ENCODE results near the gene LRRC8A.

The LRRC8A gene

DNA sequence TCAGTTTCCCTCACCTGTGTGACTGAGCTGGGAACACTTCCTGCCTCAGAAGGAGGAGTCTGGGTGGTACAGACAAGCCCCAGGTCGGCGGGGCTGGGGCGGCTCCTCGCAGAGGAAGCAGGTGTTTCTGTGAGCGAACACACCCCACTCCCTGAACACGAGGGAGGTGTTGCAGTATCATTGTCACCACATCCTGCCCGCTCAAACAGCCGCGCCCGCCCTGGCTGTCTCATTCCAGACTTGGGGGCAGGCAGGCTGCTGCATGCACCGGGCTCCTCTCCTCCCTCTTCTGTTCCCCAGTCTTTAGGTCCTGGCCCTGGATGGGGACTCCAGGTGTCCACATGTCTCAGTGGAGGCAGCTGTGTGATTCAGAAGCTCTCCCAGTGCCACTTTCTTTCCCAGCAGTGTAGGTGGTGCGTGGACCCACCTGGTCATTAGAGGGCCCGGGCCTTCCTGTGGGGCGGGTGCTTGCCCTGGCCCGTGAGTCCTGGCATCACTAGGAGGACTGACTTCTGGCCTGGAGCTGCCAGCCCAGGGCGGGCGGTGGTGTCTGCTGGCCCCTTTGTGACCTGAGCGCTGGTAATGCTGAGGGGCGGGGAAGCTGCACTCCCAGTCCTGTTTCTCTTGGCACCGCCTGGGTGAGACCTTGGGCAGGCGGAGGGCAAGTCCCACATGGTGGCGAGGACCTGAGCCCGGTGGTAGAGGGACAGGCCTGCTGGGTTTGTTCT, 20.6 kb downstream of the LRRC8A start:
- no peak for DNase-seq

DNA sequence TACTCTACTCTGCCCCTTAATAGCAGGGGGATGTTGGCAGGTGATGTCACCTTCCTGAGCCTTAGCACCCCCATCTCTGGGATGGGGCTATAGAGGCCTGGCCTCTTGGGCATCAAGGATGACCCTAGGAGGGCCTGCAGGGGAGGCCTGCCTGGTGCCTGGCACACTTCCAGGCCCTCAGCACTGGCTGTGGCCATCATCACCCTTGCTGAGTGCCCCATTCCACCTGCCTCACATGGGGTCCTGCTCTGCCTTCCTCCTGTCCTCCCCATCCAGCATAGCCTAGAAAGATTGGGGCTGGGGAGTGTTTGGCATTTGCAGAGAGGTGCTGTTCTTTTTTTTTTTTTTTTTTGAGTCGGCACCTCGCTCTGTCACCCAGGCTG, 21.1 kb downstream of the LRRC8A start:
- no peak for DNase-seq

DNA sequence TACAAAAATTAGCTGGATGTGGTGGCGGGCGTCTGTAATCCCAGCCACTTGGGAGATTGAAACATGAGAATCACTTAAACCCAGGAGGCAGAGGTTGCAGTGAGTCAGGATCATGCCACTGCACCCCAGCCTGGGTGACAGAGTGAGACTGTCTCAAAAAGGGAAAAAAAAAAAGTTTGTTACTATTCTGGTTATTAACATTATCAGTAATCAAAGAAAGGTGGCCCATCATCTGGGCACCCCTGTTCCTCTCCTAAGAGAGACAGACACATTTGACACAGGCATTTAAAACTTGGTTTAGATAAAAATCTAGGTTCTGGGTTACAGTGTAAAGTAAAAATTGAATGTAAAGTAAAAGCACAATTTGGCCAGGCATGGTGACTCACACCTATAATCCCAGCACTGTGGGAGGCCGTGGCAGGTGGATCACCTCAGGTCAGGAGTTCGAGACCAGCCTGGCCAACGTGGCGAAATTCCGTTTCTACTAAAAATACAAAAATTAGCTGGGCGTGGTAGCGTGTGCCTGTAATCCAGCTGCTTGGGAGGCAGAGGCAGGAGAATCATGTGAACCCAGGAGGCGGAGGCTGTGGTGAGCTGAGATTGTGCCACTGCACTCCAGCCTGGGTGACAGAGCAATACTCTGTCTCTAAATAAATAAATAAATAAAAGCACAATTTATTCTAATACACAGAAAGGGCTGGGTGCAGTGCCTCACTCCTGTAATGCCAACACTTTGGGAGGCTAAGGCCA, 22.1 kb downstream of the LRRC8A start:
- DNase-seq, result no peak

DNA sequence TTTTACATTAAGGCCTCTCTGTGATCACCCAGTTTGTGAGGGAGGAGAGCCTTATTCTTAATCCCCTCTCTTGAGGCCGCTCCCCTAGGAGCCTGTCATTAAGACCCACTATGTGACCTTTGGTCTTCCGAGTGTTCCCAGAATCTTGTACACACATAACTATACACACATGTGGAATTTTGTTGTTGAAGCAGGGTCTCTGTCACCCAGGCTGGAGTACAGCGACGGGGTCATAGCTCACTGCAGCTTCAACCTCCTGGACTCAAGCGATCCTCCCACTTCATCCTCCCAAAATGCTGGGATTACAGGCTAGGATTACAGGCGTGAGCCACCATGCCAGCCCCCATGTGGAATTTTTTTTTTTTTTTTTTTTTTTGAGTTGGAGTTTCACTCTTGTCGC, 24.0 kb downstream of the LRRC8A start:
- DNase-seq, result no peak

DNA sequence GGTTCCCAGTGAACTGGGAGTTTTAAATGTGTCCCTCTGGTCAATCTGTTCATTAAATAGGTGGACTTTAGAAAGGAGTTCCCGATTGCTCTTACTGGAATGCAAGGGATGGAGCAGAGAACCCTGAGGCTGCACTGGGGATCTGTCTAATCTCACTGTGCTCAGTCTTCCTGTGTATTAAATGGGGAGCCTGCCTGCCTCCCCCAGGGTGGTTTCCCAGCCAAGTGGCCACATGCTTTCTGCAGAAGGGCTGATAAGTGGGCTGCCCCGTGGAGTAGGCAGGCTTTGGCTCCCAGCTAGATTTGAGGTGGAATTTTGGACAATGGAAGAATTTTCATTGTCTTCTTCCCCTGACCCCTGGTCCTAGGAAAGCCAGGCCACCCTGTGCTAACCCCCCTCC, 24.8 kb downstream of the LRRC8A start:
- DNase-seq, result no peak

DNA sequence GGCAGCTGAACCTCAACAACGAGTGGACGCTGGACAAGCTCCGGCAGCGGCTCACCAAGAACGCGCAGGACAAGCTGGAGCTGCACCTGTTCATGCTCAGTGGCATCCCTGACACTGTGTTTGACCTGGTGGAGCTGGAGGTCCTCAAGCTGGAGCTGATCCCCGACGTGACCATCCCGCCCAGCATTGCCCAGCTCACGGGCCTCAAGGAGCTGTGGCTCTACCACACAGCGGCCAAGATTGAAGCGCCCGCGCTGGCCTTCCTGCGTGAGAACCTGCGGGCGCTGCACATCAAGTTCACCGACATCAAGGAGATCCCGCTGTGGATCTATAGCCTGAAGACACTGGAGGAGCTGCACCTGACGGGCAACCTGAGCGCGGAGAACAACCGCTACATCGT, 26.4 kb downstream of the LRRC8A start:
- DNase-seq, result no peak

DNA sequence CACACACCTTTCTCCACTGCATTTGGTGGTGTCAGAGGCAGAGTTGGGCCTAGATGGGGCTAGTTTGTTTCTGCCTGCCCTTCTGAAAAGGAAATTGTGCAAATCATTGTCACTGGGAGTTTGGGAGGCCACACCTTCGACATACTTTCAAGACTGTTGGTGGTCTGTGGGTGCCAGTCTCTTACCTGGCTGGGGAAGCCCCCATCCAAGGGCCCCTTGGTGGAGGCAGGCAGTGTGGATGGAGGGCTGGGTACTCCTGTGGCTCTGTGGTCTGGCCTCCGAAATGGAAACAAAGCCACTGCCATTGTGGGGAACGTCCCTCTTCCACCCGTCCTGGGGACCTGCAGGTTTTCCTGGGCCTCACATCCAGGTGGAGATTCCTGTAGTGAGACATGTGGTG, 27.9 kb downstream of the LRRC8A start:
- no peak for DNase-seq

DNA sequence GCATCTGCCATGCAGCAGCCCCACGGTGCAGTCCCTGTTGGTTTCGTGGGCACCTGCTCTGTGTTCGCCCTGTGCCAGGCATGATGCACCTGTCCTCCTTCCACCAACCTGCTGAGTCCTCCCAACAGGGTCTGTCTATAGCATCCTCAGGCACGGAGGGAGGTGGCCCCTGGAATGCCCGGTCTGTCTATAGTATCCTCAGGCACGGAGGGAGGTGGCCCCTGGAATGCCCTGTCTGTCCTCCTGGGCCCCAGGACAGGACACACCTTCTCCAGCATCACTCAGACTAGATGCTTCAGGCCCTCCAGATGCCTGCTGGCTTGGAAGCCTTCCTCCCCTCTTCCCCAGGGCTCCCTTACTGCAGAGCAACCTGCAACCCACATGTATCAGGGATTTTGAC, 29.0 kb downstream of the LRRC8A start:
- no peak for DNase-seq

DNA sequence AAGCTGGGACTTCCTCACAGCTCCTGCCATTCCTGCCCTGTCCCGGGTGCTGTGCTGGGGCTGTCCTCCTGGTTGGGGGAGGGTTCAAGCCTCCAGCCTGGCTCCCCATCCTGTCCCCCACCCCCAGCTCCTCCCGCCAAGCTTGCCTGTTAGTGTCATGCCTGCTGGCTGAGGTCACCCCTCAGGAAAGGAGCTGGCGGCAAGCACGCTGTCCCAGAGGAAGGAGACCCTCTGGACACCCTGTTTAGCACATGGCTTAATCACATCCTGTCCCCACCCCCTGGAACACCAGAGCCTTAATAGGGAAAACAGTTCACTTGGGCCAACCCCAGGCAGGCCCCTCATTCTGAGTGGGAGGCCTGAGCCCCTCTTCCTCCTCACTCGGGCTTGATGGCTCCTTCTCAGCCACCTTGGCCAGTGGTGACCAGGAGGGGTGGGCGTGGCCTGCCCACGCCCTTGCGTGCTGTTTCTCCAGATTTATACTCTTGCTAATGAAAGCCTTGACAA, 29.6 kb downstream of the LRRC8A start:
- DNase-seq, result no peak

DNA sequence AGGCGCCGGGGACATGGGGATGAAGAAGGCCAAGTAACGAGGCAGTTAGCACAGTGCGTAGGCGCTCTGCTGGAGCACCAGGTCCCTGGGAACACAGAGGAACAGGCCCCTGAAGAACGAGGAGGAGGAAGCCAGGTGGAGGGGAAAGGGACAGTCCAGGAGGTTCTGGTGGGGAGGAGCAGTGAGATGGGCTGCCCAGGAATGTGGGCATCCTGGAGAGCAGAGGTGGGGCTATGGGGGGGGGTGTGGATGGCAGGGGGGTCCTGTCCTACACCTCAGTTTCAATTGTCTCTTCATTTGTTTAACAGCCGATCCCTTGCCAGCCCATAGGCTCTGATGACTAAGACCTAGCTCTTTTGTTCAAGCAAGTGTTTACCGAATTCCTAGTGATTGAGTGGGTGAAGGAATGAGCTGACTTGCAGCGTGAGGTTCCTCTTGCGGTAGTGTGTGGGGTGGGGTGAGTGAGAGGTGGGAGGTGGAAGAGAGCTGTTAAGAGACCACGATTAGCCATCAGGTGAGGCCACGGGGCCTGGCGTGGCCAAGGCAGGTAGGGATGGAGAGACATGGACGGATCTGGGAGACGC, 30.4 kb downstream of the LRRC8A start:
- DNase-seq, result no peak

DNA sequence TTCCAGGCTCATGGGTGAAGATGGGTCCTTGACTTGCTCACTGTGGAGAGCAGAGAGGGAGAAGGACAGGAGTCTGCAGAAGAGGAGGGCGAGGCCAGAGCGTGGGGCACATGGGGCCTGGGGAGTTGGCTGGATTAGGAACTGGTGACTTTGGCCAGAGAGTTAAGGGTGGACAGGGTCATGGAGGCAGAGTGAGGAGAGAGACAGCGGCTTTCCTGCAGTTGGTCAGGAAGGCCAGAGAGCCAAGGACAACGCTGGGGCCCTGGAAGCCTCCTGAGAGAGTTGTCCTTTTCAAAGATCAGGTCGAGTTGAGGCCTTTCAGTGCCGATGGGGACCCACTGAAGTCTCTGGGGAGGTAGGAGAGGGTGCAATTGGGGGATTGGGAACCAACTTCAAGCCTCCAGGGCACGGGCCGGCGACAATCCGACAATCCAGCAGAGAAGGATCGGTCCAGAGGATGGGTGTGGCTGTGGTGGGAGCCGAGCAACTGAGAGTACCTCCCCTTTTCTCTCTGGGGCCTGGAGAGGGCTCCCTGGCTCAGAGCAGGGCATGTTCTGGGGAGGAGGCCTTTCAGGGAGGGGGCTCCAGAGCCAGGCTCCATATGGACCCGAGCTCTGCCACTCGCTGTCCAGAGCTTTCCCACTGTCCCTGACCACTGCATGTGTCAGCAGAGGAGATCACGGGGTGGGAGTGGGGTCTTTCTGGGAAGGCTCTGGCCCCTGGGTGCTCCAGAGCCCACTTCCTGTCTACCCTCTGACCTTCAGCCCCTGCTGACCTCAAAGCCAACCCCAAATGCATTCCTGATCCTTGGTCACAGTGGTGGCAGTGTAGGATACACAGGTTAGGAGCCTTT, 31.3 kb downstream of the LRRC8A start:
- no peak for DNase-seq

DNA sequence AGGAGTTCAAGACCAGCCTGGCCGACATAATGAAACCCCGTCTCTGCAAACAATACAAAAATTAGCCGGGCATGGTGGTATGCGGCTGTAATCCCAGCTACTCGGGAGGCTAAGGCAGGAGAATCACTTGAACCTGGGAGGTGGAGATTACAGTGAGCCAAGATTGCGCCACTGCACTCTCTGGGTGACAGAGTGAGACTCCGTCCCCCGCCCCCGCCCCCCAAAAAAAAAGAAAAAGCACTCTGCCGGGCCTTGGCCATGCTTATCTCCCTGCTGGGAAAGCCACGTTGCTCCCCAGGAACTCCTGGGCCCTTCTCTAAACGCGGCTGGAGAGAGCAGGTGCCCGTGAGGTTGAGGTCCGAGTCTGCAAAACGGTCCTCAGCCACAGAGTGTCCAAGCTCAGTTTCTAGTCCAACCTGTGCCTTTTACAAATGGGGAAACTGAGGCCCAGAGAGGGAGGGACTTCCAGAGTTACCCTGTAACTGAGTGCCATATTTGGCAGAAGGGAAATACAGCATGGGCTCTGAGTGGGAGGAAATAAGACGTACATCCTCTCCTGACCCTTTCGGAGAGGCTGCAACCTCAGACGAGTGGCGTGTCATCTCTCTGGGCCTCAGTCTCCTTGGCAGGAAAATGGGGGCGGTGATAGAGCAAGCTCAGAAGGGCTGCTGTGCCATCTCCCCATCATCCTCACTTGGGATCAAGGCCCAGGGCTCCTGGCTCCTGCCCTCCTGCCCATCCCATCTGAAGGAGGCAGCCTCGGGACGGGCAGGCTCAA, 32.3 kb downstream of the LRRC8A start:
- no peak for DNase-seq

DNA sequence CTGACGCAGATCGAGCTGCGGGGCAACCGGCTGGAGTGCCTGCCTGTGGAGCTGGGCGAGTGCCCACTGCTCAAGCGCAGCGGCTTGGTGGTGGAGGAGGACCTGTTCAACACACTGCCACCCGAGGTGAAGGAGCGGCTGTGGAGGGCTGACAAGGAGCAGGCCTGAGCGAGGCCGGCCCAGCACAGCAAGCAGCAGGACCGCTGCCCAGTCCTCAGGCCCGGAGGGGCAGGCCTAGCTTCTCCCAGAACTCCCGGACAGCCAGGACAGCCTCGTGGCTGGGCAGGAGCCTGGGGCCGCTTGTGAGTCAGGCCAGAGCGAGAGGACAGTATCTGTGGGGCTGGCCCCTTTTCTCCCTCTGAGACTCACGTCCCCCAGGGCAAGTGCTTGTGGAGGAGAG, 34.3 kb downstream of the LRRC8A start:
- no peak for DNase-seq

DNA sequence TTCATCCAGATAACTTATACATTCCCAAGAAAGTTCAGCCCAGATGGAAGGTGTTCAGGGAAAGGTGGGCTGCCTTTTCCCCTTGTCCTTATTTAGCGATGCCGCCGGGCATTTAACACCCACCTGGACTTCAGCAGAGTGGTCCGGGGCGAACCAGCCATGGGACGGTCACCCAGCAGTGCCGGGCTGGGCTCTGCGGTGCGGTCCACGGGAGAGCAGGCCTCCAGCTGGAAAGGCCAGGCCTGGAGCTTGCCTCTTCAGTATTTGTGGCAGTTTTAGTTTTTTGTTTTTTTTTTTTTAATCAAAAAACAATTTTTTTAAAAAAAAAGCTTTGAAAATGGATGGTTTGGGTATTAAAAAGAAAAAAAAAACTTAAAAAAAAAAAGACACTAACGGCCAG, 34.8 kb downstream of the LRRC8A start:
- DNase-seq, result no peak

DNA sequence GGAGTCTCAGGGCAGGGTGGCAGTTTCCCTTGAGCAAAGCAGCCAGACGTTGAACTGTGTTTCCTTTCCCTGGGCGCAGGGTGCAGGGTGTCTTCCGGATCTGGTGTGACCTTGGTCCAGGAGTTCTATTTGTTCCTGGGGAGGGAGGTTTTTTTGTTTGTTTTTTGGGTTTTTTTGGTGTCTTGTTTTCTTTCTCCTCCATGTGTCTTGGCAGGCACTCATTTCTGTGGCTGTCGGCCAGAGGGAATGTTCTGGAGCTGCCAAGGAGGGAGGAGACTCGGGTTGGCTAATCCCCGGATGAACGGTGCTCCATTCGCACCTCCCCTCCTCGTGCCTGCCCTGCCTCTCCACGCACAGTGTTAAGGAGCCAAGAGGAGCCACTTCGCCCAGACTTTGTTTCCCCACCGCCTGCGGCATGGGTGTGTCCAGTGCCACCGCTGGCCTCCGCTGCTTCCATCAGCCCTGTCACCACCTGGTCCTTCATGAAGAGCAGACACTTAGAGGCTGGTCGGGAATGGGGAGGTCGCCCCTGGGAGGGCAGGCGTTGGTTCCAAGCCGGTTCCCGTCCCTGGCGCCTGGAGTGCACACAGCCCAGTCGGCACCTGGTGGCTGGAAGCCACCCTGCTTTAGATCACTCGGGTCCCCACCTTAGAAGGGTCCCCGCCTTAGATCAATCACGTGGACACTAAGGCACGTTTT, 35.4 kb downstream of the LRRC8A start:
- DNase-seq, result no peak

DNA sequence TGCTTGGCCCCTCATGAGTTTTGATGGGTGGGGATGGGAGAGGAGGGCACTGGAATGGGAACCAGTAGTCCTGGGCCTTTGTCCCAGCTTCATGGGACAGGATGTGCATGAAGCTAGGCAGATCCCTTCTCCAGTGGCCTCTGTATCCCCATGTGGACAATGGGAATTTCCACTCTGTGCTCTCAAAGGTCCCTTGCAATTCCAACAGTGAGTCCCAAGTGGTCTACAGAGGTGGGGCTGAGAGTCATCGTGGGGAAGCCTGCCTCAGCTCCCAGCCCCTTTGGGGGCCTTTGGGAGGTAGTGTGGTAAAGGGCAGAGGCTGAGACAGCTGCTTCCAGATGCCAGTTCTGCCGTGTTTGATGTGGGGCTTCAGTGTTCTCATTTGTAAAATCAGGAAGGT, 37.0 kb downstream of the LRRC8A start:
- no peak for DNase-seq

DNA sequence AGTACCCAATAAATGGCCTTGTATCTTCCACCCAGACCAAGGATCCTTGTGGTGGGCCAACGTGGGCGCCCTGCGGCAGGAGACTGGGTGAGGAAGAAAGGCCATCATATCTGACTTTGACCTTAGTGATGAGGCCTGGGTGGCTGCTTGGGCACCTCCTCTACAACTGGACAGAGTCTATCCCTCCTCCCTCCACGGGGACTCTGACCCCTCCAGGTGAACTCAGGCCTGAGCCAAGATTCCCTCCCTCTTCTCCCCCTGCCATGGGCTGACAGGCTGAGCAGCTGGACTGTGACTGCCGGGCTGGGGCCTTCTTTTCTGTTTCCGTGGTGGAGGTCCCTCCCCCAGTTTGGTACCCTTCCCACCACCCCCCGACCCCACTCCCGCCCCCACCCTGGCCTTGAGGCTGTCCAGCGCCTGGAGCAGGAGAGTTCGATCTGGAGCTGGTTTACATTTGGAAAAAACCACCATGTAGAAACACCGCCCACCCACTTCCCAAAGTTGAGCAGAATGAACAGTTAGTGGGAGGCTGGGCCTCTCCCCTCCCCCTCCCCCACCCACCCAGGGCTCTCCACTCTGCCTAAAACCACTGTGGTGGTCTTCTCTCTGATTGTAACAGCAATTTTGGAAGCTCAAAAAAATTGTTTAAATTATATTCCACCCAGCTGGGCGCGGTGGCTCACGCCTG, 37.6 kb downstream of the LRRC8A start:
- no peak for DNase-seq

DNA sequence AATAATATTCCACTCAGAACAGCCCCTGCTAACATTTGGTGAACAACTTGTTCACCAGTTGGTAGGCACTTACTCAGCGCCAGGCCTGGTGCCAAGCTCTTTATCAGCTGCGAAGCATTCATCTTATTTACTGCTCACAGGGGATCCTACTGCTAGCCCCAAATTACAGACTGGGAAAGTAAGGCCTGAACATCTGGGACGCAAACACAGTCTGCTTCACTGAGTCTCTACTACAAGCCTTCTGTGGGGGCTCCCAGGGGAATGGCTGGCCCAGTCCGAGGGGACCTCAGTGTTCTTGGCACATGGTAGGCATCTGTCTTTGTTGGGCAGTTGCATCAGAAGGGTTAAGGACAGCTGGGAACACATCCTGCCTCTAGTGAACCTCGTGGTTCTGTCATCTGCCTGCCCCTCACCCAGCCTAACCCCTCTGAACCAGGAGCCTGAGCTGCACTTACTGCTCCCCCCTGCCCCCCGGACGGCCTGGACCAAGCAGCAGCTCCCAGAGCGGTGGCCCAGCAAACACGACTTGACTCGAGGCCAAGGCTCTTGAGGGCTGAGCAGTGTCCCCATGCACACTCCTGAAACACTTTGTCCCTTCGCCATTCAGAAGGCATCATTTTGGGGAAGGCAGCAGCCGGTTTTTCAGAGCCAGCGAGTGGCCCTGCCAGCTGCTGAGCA, 38.6 kb downstream of the LRRC8A start, which contains the start of gene PHYHD1:
Gene PHYHD1 (plus strand): TSS at position 602 of the 678 bp plus-strand sequence. CDS start 1,342 bp downstream, outside the sequence.
- DNase-seq, result no peak

DNA sequence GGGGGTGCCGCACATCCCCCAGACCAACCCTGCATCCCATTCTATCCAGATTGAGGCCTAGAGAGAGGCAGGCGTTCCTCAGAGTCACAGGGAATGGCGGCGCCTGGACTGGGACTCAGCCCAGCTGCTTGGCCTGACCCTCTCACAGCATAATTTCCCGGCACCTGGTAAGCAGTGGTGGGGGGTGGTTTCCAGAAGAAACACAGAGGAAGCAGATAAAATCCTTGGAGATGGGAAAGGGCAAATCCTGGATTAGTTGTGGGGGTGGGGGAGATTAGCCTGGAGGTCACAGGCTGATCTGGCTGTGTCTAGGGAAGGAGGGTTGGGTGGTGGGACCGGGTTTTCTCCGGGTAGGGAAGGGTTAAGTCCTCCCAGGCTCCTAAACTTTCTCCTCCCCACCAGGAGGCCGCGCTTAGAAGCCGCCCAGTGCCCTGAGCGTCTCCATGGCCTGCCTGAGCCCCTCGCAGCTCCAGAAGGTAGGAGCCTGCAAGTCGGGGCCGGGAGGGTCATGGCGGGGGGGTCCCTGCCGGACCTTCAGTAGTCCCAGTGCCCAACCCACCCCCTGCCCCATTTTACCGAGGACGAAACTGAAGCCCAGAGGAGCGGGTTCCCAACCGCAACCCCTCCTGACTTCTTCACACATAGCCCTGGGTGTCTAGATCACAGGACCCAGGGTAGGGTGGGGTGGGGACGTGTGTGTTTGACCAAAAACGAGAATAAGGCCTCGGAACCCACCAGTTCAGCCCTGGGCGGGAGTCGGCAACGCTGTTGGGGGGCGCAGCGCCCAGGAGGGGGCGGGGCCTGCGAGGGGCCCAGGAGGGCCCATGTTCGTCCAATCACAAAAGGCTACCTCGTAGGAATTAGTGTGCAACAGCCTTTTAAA, 40.2 kb downstream of the LRRC8A start:
- DNase-seq, result no peak

All from NCI-H146 (cell line).